Activated naive CD4-positive, alpha-beta T cell (primary cell): Measurements from ENCODE around the gene DNAAF1.

Experiments
- DNase-seq, 4 experiments: peaks; one replicate each; lab custom pipeline; 2025; lab: John Stamatoyannopoulos, UW

DNAAF1 gene

GRCh38 chr16:84161037-84161436, 15.9 kb downstream of the DNAAF1 start:
- no peak for DNase-seq

- no peak for DNase-seq
Measured at GRCh38 chr16:84161801-84162200, 16.7 kb downstream of the DNAAF1 start.

GRCh38 chr16:84165746-84166145, 20.6 kb downstream of the DNAAF1 start:
- DNase-seq = no peak

GRCh38 chr16:84166796-84167695, 21.9 kb downstream of the DNAAF1 start:
- no peak for DNase-seq

GRCh38 chr16:84169765-84170310, 24.7 kb downstream of the DNAAF1 start:
- no peak for DNase-seq

GRCh38 chr16:84174396-84174795, 29.3 kb downstream of the DNAAF1 start:
- no peak for DNase-seq

- peak in 1 of 4 experiments; percentile 35 for DNase-seq
Measured at GRCh38 chr16:84175350-84176081, 30.4 kb downstream of the DNAAF1 start.

- no peak for DNase-seq
Measured at GRCh38 chr16:84176192-84177053, 31.3 kb downstream of the DNAAF1 start.

GRCh38 chr16:84177741-84178073, 32.6 kb downstream of the DNAAF1 start:
- DNase-seq = no peak

GRCh38 chr16:84178146-84178765, 33.1 kb downstream of the DNAAF1 start:
- DNase-seq = no peak

- DNase-seq = no peak
Measured at GRCh38 chr16:84178892-84179611, 33.9 kb downstream of the DNAAF1 start.

GRCh38 chr16:84179612-84180320, 34.7 kb downstream of the DNAAF1 start:
- no peak for DNase-seq

- DNase-seq = no peak
Measured at GRCh38 chr16:84180519-84181140, 35.5 kb downstream of the DNAAF1 start.

- no peak for DNase-seq
Measured at GRCh38 chr16:84181144-84181915, 36.2 kb downstream of the DNAAF1 start.

- no peak for DNase-seq
Measured at GRCh38 chr16:84182104-84182503, 37.0 kb downstream of the DNAAF1 start.

- DNase-seq = no peak
Measured at GRCh38 chr16:84182680-84183571, 37.8 kb downstream of the DNAAF1 start.

- no peak for DNase-seq
Measured at GRCh38 chr16:84183572-84183875, 38.4 kb downstream of the DNAAF1 start.
